COLO829 (cell line): ENCODE data around the gene SLC27A1.
"Not testable (repeated sequence)": the region's sequence is repeated elsewhere in the genome, so short reads cannot be mapped to it uniquely, and the experiment has no call there.

Experiments used
- DNase-seq: peaks from one replicate; pipeline ENCODE4 v3.0.0; 2012; ENCODE audit warnings: low spot score

Gene SLC27A1

DNA sequence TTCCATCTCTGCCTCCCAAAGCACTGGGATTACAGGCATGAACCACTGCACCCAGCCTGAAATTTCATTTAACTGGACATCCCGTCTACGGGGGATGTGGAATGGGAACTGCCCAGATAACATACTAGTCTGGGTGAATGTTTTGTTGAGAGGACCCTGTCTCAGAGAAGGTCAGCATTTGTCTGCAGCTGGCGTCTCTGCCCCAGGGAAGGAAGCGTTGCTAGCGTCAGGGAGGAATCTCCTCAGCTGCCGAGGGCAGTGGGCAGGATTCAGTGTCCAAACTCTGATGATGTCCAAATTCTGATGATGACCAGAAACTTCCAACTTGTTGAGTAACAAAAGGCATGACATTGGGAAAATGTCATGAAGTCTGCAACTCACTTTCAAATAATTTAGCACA, 12.7 kb upstream of the SLC27A1 start:
- DNase-seq: no peak

GRCh38 chr19:17458970-17459369, 11.4 kb upstream of the SLC27A1 start:
- DNase-seq: no peak

DNA sequence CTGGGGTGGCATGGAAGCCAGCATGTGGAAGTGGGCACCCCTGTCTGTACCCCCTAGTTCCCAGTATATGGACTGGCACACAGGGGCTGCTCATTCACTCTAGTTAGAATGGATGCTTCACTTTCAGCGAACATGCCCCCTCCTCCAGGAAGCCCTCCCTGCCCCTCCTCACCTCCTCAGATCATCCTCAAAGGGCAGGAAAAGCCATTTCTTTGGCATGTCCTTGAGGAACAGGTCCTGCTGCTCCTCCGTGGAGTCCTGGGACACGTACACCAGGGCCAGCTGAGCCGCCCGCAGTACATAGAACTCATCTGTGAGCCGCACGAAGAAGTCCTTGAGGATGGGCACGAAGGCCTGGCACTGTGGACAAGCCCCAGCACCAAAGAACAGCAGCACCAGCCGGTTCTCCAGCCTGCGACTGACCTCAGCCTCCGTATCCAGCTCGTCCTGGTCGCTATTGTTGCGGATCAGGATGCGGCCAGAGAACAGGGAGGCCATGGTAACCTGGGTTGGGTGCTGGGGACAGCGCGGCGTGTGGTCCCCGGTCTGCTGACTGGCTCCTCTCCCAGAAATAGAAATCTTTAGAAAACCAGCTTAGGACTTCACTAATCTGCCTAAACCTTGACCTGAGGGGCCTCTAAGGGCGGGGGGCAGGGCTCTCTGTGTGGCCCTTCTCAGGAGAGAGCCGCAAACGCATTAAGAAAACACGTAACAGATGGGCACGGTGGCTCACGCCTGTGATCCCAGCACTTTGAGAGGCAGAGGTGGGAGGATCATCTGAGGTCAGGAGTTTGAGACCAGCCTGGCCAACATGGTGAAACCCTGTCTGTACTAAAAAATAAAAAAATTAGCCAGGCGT, 9.7 kb upstream of the SLC27A1 start, which contains the start of gene NXNL1:
Gene NXNL1, minus strand, starts transcription at position 555 of the 859 bp plus-strand sequence. Its CDS starts 57 bp downstream, at position 498.
- DNase-seq: no peak

DNA sequence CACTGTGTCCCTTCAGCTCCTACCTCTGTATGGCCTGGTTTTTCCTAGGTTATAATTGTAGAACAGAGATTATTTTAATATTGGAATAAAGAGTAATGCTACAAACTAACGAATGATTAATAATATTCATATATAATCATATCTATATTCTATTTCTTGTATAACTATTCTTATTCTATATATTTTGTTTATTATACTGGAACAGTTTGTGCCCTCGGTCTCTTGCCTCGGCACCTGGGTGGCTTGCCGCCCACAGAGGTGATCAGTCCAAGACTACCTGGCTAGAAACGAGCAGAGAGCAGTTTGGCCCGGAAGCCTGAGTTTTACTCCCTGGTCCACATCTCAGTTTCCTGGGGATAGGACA, 3.9 kb upstream of the SLC27A1 start:
- no peak for DNase-seq

DNA sequence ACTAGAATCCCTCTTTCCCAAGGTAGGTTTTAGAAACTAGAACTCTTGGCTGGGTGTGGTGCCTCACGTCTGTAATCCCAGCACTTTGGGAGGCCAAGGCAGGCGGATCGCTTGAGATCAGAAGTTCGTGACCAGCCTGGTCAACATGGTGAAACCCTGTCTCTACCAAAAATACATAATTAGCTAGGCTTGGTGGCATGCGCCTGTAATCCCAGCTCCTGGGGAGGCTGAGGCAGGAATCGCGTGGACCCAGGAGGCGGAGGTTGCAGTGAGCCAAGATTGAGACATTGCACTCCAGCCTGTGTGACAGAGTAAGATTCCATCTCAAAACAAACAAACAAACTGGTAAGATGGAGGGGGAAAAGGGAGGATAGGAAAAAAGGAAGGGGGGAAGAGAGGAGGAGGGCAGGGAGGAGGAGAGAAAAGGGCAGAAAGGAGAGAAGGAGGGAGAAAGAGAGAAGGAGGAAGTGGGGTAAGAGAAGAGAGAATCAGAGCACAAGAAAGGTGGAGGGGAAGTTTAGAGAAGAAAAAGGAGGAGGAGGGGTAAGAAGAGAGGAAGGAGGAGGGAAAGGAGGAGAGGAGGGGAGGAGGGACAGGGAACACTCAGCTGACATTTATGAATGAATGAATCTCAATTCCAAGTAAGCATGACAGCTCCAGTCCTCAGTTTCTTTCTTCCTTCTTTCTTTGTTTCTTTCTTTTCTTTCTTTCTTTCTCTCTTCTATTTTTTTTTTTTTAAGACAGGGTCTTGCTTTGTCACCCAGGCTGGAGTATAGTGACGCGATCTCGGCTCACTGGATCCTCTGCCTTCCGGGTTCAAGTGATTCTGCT, 2.6 kb upstream of the SLC27A1 start:
- no peak for DNase-seq

GRCh38 chr19:17468302-17469091, 1.8 kb upstream of the SLC27A1 start:
- no peak for DNase-seq

DNA sequence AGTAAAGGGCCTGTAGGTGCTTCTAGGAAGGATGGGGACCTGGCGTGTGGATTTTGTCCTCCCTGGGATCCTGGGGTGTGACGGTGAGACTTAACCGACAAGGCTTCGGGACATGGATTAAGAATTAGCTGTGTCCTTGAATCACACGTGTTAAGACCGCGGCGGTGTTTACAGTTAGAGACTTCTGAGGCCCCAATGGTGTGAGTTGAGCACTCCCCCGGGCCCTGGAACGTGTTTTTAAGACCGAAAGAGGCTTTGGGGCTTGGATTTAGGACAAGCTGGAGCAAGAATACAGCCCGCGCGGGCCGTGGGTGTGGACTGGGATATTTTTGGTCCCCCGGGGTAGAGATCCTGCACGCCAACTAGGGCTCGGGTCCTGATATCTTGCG, 1.2 kb upstream of the SLC27A1 start:
- DNase-seq: no peak

- peak; percentile 88 for DNase-seq
These were observed 750 bp upstream of the SLC27A1 start for GRCh38 chr19:17469481-17470067.

- DNase-seq: no peak
These were observed 1.2 kb downstream of the SLC27A1 start for GRCh38 chr19:17471410-17472125.

DNA sequence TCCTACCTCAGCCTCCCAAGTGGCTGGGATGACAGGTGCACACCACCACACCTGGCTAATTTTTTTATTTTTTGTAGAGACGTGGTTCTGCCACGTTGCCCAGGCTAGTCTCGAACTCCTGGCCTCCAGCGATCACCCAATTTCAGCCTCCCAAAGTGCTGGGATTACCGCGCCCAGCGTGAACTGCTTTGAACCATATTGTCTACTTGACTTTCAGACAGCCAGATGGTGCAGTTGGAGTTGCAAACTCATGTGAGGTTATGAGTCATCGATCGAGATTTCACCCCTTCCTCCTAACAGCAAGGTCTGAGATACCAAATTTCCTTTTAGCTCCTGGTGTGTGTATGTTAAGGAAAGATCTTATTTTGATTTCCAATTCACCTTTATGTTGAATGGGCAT, 2.7 kb downstream of the SLC27A1 start:
- DNase-seq: no peak

GRCh38 chr19:17475011-17475540, 4.8 kb downstream of the SLC27A1 start:
- DNase-seq: not testable (repeated sequence)

DNA sequence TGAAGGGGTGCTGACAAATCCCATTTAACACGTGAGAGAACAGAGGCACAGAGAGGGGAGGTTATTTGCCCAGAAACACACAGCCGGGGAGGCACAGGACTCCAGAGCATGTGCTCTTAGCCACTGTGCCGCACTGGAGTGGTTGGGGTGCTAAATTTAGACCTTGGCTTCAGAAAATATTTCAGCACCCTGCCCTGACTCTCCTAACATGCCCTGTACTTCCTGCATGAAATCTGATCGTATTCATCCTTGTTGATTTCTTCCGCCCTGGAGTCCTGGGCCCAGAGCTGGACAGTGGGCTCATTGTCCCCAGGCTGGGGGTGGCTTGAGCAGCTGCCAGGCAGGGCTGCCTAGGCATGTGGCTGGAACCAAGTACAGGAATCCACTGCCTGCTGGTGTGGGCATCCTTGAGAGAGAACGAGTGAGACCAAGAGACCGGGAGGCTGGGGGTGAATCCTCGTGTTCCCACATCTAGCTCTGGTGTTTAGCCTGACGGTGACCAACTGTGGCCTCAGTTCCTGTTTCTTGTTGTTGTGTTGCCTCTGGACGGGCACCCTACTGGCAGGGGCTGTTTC, 5.3 kb downstream of the SLC27A1 start:
- DNase-seq: peak; percentile 88

DNA sequence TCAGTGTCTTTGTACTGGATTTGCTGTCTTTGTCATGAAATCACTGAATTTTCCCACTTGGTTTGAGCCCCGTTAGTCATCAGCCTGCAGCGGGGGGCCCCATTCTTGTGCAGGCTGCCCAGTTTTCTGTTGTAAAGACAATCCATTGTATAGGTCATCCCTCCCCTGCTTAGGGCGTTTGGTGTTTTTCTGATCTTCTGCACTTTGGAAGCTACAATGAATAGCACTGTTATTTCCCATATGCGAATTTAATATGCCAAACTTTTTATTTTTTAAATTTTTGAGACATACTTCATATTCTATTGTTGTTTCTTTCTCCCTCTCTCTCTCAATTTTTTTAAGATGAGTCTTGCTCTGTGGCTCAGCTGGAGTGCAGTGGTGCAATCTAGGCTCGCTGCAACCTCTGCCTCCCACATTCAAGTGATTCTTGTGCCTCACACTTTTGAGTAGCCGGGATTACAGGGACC, 9.0 kb downstream of the SLC27A1 start:
- no peak for DNase-seq

GRCh38 chr19:17481986-17482385, 11.7 kb downstream of the SLC27A1 start:
- no peak for DNase-seq

DNA sequence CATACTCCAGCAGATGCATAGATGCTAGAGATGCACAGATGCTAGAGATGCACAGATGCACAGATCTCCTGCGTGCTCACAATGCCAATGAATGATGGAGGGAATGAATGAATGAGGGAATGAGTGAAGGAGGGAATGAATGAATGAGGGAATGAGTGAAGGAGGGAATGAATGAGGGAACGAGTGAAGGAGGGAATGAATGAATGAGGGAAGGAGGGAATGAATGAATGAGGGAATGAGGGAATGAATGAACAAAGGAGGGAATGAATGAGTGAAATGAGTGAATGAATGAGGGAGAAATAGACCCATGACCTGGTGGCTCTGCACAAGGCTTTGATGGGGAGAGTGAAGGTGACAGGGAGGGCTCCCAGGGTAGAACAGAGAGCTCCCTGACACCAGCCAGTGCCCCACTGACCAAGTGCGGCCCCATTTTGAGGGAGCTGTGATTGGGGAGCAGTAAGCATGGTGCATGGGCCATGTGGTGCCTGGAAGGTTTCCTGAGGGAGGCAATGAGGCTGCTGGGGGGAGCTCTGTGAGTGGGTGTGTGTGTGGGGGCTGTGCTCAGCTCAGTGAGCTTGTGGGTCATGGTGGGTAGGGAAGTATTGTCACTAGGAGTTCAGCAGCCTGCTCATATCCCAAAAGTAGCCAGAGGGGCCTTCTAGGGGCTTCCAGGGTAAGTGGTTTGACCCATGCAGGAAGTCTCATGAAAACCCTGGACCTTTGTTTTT, 12.7 kb downstream of the SLC27A1 start:
- DNase-seq: no peak

DNA sequence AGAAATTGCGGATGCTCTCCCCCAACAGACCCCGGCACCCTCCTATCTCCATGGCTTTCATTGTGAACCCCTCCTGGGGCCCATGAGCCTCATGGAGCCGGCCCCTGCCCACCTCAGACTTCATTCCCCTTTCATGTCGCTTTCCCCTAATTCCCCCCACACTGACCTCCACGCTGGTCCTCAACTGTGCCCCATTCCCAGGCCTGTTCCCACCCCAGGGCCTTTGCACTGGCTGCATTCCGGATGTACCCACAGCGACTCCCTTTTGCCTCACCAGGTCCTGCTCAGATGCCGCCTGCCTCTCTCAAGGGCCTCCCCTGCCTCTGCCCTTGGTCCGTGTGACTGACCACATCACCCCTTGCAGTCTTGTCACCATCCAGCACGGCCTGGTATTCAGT, 13.3 kb downstream of the SLC27A1 start:
- DNase-seq: no peak

GRCh38 chr19:17484520-17485185, 14.3 kb downstream of the SLC27A1 start:
- DNase-seq: no peak

DNA sequence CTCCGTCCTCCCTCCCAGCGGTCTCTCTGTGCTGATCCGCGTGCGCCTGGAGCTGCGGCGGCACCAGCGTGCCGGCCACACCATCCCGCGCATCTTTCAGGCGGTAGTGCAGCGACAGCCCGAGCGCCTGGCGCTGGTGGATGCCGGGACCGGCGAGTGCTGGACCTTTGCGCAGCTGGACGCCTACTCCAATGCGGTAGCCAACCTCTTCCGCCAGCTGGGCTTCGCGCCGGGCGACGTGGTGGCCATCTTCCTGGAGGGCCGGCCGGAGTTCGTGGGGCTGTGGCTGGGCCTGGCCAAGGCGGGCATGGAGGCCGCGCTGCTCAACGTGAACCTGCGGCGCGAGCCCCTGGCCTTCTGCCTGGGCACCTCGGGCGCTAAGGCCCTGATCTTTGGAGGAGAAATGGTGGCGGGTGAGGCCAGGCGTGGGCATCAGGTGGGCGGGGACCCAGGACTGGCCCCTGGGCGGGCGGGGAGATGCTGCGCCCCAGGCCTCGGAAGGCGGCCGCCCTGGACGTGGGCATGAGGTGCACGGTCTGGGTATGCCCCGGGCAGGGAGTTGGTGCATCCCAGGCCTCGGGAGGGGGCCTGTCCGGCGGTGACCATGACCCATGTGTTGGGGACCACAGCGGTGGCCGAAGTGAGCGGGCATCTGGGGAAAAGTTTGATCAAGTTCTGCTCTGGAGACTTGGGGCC, 16.4 kb downstream of the SLC27A1 start:
- DNase-seq: no peak
